K562 (cell line): ENCODE data around the gene NPTXR. TPM values are rescaled to one million over a fixed set of nuclear protein-coding genes. Genes with fewer than 3 reads are reported as not detected.

Experiments
- CBFA2T3 ChIP-seq: fragments of 450-650 bp; IDR thresholded peaks from 2 replicates; pipeline ENCODE4 v1.6.1; 2017
- HNRNPH1 ChIP-seq: fragments of 200-400 bp; formaldehyde crosslinking; optimal IDR thresholded peaks from 2 replicates; pipeline ENCODE3; 2017; ENCODE audit warnings: low read depth, mild to moderate bottlenecking, low read length, moderate library complexity
- PTTG1 ChIP-seq: fragments of 450-650 bp; IDR thresholded peaks from 2 replicates; pipeline ENCODE4 v1.6.1; 2016; ENCODE audit warnings: low read depth, mild to moderate bottlenecking, missing genetic modification characterization, missing compliant biosample characterization
- ZNF354B ChIP-seq: fragments of 250-450 bp; sonication (Bioruptor Pico); IDR thresholded peaks from 2 replicates; pipeline ENCODE4 v1.4.0; 2020
- ZNF551 ChIP-seq: fragments of 250-450 bp; sonication (Bioruptor Pico); IDR thresholded peaks from 2 replicates; pipeline ENCODE4 v1.5.0; 2021; ENCODE audit warnings: mild to moderate bottlenecking, moderate library complexity
- polyA plus RNA-seq, 8 experiments: library from polyadenylated mRNA; depleted of rRNA in 4 of 8; stranded (reverse) in 5 of 8; unstranded in 3 of 8; fragments of >200 nt; fragmentation: Nextera tagmentation in 2 of 8; fragmentation: Illumina TruSeq in 1 of 8; extraction: Ambion mirVana in 2 of 8; extraction: Trizol in 1 of 8; gene quantifications; 2 replicates each; pipeline versions ENCODE4 v1.2.1 to v1.2.3, GENCODE V29; 2011 to 2014; ENCODE audit warnings: inconsistent platforms in 1 of 8, missing spikeins in 1 of 8
- total RNA-seq, 7 experiments: library from RNA; depleted of rRNA in 6 of 7; stranded (reverse); fragments of >200 nt in 6 of 7; fragmentation: Illumina TruSeq in 2 of 7; extraction: Trizol in 2 of 7; gene quantifications; 2 replicates each; pipeline versions ENCODE4 v1.2.1 to v1.2.3, GENCODE V29; 2011 to 2021; ENCODE audit warnings: low replicate concordance in 1 of 7
- TF ChIP-seq, protein P1 (sequence below): fragments of 450-650 bp; IDR thresholded peaks from 2 replicates; pipeline ENCODE4 v1.6.1; 2016; ENCODE audit warnings: mild to moderate bottlenecking, moderate library complexity

Gene NPTXR
- total and polyA plus RNA-seq, 9 of the 15 experiments (the other 6 are each of a cell fraction or from before 2014, with no cell fraction given): 0.01 to 3.1 (median 1.1) TPM

DNA sequence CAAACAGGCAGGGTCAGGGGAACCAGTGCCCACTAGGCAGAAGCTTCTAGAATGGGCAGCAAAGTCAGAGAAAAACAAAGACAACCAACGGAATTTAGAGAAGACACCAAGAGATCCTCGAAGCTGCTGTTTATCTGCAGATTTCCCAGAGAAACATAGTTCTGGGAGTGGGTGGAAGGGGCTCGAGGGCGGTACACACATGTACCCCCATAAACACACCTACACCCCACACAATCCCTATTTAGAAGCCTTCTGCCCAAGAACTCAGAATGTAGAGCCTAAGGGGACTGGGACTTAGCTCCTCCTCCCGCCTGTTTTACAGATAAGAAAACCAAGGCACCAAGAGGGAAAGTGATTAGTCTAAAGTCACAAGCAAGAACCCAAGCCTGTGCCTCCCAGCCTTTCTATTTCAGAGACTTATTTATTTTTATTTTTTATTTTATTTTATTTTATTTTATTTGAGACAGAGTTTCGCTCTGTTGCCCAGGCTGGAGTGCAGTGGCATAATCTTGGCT is 6.4 kb downstream of the NPTXR start (continued):
- TF ChIP-seq, protein P1, sequence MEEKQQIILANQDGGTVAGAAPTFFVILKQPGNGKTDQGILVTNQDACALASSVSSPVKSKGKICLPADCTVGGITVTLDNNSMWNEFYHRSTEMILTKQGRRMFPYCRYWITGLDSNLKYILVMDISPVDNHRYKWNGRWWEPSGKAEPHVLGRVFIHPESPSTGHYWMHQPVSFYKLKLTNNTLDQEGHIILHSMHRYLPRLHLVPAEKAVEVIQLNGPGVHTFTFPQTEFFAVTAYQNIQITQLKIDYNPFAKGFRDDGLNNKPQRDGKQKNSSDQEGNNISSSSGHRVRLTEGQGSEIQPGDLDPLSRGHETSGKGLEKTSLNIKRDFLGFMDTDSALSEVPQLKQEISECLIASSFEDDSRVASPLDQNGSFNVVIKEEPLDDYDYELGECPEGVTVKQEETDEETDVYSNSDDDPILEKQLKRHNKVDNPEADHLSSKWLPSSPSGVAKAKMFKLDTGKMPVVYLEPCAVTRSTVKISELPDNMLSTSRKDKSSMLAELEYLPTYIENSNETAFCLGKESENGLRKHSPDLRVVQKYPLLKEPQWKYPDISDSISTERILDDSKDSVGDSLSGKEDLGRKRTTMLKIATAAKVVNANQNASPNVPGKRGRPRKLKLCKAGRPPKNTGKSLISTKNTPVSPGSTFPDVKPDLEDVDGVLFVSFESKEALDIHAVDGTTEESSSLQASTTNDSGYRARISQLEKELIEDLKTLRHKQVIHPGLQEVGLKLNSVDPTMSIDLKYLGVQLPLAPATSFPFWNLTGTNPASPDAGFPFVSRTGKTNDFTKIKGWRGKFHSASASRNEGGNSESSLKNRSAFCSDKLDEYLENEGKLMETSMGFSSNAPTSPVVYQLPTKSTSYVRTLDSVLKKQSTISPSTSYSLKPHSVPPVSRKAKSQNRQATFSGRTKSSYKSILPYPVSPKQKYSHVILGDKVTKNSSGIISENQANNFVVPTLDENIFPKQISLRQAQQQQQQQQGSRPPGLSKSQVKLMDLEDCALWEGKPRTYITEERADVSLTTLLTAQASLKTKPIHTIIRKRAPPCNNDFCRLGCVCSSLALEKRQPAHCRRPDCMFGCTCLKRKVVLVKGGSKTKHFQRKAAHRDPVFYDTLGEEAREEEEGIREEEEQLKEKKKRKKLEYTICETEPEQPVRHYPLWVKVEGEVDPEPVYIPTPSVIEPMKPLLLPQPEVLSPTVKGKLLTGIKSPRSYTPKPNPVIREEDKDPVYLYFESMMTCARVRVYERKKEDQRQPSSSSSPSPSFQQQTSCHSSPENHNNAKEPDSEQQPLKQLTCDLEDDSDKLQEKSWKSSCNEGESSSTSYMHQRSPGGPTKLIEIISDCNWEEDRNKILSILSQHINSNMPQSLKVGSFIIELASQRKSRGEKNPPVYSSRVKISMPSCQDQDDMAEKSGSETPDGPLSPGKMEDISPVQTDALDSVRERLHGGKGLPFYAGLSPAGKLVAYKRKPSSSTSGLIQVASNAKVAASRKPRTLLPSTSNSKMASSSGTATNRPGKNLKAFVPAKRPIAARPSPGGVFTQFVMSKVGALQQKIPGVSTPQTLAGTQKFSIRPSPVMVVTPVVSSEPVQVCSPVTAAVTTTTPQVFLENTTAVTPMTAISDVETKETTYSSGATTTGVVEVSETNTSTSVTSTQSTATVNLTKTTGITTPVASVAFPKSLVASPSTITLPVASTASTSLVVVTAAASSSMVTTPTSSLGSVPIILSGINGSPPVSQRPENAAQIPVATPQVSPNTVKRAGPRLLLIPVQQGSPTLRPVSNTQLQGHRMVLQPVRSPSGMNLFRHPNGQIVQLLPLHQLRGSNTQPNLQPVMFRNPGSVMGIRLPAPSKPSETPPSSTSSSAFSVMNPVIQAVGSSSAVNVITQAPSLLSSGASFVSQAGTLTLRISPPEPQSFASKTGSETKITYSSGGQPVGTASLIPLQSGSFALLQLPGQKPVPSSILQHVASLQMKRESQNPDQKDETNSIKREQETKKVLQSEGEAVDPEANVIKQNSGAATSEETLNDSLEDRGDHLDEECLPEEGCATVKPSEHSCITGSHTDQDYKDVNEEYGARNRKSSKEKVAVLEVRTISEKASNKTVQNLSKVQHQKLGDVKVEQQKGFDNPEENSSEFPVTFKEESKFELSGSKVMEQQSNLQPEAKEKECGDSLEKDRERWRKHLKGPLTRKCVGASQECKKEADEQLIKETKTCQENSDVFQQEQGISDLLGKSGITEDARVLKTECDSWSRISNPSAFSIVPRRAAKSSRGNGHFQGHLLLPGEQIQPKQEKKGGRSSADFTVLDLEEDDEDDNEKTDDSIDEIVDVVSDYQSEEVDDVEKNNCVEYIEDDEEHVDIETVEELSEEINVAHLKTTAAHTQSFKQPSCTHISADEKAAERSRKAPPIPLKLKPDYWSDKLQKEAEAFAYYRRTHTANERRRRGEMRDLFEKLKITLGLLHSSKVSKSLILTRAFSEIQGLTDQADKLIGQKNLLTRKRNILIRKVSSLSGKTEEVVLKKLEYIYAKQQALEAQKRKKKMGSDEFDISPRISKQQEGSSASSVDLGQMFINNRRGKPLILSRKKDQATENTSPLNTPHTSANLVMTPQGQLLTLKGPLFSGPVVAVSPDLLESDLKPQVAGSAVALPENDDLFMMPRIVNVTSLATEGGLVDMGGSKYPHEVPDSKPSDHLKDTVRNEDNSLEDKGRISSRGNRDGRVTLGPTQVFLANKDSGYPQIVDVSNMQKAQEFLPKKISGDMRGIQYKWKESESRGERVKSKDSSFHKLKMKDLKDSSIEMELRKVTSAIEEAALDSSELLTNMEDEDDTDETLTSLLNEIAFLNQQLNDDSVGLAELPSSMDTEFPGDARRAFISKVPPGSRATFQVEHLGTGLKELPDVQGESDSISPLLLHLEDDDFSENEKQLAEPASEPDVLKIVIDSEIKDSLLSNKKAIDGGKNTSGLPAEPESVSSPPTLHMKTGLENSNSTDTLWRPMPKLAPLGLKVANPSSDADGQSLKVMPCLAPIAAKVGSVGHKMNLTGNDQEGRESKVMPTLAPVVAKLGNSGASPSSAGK: no peak
- TF ChIP-seq ZNF354B (CRISPR knock-in tag): no peak
- no peak for TF ChIP-seq ZNF551 (CRISPR knock-in tag)
- TF ChIP-seq CBFA2T3: no peak
- TF ChIP-seq HNRNPH1: no peak
- TF ChIP-seq PTTG1 (tag): no peak
- TF ChIP-seq, all 486 proteins: peak for 0
